Skeletal muscle tissue (tissue), 1 donor: ENCODE data around the gene PNLIPRP2. TPM values are rescaled to one million over a fixed set of nuclear protein-coding genes. Genes with fewer than 3 reads are reported as not detected.

Experiments used
- total RNA-seq: library from RNA; depleted of rRNA; stranded (reverse); fragments of >200 nt; gene quantifications from one replicate; pipeline ENCODE4 v1.2.3, GENCODE V29; 2014

Gene PNLIPRP2
- total RNA-seq, 1 donor from 2014 or later = not detected

Other genes starting within 250 kb of the PNLIPRP2 start
- under 0.01 TPM for gene PNLIPRP3, start 193.1 kb upstream of the PNLIPRP2 start, total RNA-seq
- gene PNLIP, start 75.0 kb upstream of the PNLIPRP2 start, total RNA-seq = 1.0 TPM
- gene PNLIPRP1, start 30.0 kb upstream of the PNLIPRP2 start, total RNA-seq = not detected
- gene HSPA12A, start 121.6 kb downstream of the PNLIPRP2 start, total RNA-seq = 8.4 TPM
- gene ENO4, start 228.5 kb downstream of the PNLIPRP2 start, total RNA-seq = not detected